Measurements from ENCODE around the gene WDR13.
"Not testable (repeated sequence)": the region's sequence is repeated elsewhere in the genome, so short reads cannot be mapped to it uniquely, and the experiment has no call there.

WDR13 gene

DNA sequence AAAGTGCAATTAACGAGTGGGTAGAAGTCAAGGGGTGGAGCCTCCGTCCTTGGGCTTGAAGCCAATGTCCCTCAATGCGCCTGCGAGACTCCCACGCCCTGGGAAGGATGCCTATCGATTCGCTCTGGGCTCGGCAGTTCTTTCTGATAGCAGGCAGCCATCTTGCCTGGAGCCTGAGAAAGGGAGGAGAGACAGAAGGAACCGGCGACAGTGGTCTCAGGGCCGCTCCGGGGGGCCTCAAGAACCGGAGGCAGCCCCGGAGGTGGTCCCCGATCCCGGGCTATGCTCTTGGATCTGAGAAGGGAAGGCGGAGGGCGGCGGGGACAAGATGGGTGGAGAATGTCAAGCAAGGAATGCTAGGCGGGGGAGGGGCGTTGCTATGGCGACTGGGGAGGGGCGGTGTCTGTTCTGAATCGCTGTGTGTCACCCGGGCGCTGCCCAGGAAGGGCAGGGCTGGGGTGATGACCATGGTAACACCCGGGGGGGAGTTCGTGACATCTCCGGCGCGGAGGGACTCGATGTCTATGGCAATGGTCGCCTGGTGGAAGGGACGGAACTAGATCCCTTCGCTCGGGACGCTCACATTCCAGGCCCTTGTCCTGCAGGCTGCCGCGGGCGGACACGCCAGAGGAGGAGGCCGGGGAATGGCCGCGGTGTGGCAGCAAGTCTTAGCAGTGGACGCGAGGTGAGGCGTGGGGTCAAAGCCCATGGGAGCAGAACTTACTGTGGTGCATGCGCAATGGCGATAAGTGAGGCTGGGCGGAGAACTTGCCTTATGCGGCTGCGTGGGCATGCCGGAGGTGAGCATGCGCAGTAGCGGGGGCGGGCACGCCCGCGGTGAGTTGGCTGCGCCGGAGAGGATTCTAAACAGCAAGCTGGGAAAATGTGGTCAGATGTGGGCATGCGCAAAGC is at the start of gene WDR13:
Gene WDR13 (plus strand): TSS at position 140 of the 912 bp plus-strand sequence. CDS start 505 bp downstream, at position 645.
- peak; percentile 58 to 73 (median 65) for DNase-seq (ENCODE audit: low read depth in 2 of 3, low spot score in 2 of 3)

DNA sequence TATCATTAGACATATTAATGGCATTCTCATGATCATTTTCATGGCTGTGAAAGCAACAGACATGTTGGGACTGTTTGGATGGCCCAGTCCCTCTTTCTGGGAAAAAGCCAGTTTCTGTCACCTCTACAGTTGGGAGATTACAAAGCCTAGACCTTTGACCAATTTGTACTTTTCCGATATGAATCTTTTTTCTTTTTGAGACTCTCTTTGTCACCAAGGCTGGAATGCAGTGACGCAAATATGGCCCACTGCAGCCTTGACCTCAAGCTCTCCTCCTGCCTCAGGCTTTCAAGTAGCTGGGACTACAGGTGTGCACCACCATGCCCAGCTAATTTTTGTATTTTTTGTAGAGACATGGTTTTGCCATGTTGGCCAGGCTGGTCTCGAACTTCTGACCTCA is 48.4 kb upstream of the WDR13 start:
- DNase-seq (ENCODE audit: low read depth in 2 of 3, low spot score in 2 of 3) = no peak

GRCh38 chrX:48555731-48556325 is 41.5 kb upstream of the WDR13 start:
- DNase-seq (ENCODE audit: low read depth in 2 of 3, low spot score in 2 of 3) = not testable (repeated sequence)

DNA sequence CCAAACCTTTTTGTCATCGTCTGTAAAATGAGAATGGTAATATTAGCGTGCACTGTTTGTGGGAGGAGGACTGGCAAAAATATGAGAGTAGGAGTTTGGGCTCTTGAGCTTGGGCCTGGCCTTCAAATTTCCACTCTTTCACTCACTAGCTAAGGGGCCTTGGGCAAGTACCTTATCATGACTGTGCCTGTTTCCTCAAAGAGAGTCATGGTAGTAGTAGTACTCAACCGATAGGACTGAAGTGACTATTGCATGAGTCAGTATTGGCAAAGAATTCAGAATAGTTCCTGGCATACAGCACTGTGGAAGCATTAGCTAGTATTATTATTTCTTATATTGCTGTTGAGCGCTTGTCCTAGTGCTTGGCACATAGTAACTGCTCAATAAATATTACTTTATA is 39.0 kb upstream of the WDR13 start:
- DNase-seq (ENCODE audit: low read depth in 2 of 3, low spot score in 2 of 3) = no peak

- no peak for DNase-seq (ENCODE audit: low read depth in 2 of 3, low spot score in 2 of 3)
Observed at GRCh38 chrX:48559636-48560035, 37.7 kb upstream of the WDR13 start.

DNA sequence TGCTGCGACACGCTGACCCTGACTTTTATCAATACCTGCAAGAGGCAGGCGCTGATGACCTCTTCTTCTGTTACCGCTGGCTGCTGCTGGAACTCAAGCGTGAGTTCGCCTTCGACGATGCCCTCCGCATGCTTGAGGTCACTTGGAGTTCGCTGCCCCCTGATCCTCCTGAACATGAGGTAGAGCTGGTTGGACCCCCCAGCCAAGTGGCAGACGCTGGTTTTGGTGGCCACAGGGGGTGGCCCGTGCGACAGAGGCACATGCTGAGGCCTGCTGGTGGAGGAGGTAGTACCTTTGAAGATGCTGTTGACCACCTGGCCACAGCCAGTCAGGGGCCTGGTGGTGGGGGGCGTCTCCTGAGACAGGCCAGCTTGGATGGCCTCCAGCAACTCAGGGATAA is 37.2 kb upstream of the WDR13 start:
- no peak for DNase-seq (ENCODE audit: low read depth in 2 of 3, low spot score in 2 of 3)

DNA sequence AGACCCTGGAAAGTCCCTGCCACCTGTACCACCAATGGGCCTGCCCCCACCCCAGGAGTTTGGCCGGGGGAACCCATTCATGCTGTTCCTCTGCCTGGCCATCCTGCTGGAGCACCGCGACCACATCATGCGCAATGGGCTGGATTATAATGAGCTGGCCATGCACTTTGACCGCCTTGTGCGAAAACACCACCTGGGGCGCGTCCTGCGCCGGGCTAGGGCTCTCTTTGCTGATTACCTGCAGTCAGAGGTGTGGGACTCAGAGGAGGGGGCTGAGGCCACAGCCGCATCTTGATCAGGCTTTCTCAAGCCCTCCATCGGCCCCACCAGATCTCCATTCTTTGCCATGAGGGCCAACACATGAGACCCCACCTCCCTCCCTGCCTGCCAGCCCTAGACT is 36.6 kb upstream of the WDR13 start:
- no peak for DNase-seq (ENCODE audit: low read depth in 2 of 3, low spot score in 2 of 3)

DNA sequence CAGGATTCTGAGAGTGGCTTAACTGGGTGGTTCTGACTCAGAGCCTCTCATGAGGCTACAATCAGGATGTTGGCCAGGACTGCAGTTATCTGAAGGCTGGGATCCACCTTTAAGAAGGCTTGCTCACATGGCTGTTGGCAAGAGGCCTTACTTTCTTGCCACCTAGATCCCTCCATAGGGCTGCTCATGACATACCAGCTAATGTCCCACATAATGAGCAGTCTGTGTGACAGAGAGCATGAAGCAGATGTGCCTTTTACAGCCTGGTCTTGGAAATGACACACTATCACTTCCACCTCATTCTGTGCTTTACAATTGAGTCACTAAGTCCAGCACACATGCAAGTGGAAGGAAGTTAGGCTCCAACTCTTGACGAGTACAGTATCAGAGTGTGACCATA is 27.3 kb upstream of the WDR13 start:
- DNase-seq (ENCODE audit: low read depth in 2 of 3, low spot score in 2 of 3) = no peak

- DNase-seq (ENCODE audit: low read depth in 2 of 3, low spot score in 2 of 3) = no peak
Observed at GRCh38 chrX:48573690-48574269, 23.5 kb upstream of the WDR13 start.

- peak; percentile 47 to 75 (median 69) for DNase-seq (ENCODE audit: low read depth in 2 of 3, low spot score in 2 of 3)
Observed at GRCh38 chrX:48574270-48575266, 22.7 kb upstream of the WDR13 start, which contains the start of gene RBM3. Gene RBM3, plus strand, starts transcription at chrX:48574484. Its CDS starts 697 bp downstream, at chrX:48575181.

DNA sequence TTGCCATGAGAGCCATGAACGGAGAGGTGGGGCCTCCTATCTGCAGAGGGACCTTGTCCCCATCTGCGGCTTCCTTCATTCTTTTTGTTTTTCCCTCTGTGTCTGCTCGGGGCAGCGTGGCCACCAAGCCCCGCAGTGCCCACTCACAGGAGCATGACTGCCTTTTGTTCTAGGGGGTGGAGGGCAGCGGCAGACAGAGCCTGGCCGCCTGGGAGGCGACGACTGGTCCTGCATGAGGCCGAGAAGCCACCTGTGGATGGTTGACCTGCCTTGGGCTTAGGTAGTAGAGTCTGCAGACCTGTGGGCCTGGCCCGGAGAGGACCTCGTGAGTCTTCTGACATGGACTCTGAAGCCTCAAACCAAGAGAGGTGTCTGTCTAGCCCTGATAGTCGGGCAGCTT is 21.6 kb upstream of the WDR13 start:
- DNase-seq (ENCODE audit: low read depth in 2 of 3, low spot score in 2 of 3) = no peak

GRCh38 chrX:48576108-48576507 is 21.2 kb upstream of the WDR13 start:
- no peak for DNase-seq (ENCODE audit: low read depth in 2 of 3, low spot score in 2 of 3)

GRCh38 chrX:48578661-48579128 is 18.6 kb upstream of the WDR13 start:
- DNase-seq (ENCODE audit: low read depth in 2 of 3, low spot score in 2 of 3) = no peak

DNA sequence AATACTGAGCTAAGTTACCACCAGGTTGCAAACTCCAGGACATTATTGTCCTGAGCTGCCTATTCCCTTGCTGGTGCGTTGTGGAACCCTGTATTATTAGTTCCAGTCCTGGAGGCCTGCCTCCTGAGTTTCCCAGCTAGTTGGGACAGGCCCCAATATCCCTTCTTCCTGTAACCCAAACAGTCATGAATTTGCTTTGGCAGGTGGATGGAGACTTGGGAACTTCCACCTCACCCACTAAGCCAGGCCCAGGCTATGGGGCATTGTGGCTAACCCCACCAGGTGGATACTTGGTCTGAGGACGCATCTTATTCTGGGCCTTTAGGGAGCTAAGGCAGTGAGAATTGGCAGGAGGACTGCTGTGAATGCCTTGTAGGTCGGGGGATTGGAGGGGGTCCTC is 18.0 kb upstream of the WDR13 start:
- no peak for DNase-seq (ENCODE audit: low read depth in 2 of 3, low spot score in 2 of 3)

GRCh38 chrX:48580662-48581061 is 16.6 kb upstream of the WDR13 start:
- no peak for DNase-seq (ENCODE audit: low read depth in 2 of 3, low spot score in 2 of 3)

- DNase-seq (ENCODE audit: low read depth in 2 of 3, low spot score in 2 of 3) = no peak
Observed at GRCh38 chrX:48584698-48585097, 12.6 kb upstream of the WDR13 start.

DNA sequence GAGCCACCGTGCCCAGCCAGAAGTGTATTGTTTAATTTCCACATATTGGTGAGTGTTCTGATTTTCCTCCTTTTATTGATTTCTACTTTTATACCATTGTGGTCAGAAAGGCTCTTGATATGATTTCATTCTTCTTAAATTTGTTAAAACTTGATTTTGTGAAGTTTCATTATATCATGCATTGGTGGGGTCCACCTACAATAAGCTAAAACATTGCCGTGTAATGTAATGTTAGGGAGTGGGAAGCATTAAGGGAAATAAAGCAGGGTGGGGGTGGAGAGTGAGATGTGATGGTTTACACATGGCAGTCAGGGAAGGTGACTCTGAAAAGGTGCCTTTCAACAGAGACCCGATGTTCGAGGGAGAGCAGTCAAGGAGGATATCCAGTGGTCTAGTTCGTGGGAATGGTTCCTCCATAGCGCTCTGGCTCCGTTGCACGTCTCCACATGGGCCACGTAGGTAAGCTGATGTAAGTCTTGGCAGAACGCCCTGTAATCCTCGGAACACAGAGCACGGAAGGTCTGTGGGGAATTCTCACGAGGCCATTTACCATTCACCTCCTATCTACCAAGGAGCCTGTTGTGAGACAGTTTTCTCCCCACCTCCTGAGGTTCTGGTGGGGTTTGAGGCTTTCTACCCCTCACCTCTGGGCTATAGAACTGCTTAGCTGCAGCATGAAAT is 7.7 kb upstream of the WDR13 start:
- DNase-seq (ENCODE audit: low read depth in 2 of 3, low spot score in 2 of 3) = no peak

GRCh38 chrX:48590203-48591103 is 6.8 kb upstream of the WDR13 start:
- no peak for DNase-seq (ENCODE audit: low read depth in 2 of 3, low spot score in 2 of 3)

DNA sequence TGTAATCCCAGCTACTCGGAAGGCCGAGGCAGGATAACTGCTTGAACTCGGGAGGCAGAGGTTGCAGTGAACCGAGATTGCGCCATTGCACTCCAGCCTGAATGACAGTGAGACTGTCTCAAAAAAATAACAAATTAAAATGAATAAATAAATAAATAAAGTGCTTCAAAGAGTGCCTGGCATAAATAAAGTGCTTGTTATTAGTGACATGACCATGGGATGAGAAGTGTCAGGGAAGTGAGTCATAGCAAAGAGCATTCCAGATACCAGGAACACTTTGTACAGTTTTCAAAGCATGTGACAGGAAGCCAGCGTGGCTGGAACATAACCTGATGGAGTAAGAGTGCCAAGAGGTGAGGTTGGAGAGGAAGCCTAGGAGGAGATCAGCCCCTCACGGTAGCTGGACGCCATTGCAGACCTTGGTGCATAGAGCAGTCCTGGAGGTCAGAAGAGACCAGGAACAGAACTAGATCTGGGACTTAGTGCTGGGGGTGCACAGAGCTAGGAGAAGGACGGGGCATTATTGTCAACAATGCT is 6.0 kb upstream of the WDR13 start:
- DNase-seq (ENCODE audit: low read depth in 2 of 3, low spot score in 2 of 3) = no peak

Data from activated CD8-positive, alpha-beta memory T cell treated with anti-CD3 and anti-CD28 coated beads for 48 hours (primary cell).